Loucy (cell line): ENCODE data around the gene NRIP3.

Experiments
- CTCF ChIP-seq: fragments of 200-600 bp; sonication (generic); conservative IDR thresholded peaks from 2 replicates; pipeline ENCODE4 v1.5.1; 2014; ENCODE audit warnings: mild to moderate bottlenecking, antibody characterized with exemption, low read length
- EZH2phosphoT487 ChIP-seq: fragments of 200-600 bp; IDR thresholded peaks from 2 replicates; pipeline ENCODE4 v1.6.1; 2018; ENCODE audit warnings: antibody characterized with exemption, mild to moderate bottlenecking, moderate library complexity, borderline replicate concordance

GRCh38 chr11:9008661-9009060, 4.9 kb upstream of the NRIP3 start:
- TF ChIP-seq CTCF (no peak), EZH2phosphoT487 (no peak)
